HG03575 (cell line): ENCODE data around the gene SLAIN2.

Experiments used
- ATAC-seq: cut with Tn5 transposase; IDR thresholded peaks from one replicate; pipeline ENCODE4 v1.9.1; 2021; ENCODE audit not compliant: unreplicated experiment, insufficient number of reproducible peaks, low FRiP score; ENCODE audit errors: extremely low read depth

Gene SLAIN2

DNA sequence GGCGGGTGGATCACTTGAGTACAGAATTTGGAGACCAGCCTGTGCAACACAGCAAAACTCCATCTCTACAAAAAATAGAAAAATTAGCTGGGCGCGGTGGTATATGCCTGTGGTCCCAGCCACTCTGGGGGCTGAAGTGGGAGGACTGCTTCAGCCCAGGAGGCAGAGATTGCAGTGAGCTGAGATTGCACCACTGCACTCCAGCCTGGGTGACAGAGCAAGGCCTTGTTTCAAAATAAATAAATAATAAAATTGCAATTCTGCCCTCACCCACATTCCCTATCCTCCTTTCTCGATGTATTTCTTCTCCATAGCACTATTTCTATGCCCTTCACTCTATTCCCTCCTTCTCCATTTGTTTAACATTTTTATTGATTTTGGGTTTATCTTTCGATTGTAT is 8.7 kb upstream of the SLAIN2 start:
- no peak for ATAC-seq

DNA sequence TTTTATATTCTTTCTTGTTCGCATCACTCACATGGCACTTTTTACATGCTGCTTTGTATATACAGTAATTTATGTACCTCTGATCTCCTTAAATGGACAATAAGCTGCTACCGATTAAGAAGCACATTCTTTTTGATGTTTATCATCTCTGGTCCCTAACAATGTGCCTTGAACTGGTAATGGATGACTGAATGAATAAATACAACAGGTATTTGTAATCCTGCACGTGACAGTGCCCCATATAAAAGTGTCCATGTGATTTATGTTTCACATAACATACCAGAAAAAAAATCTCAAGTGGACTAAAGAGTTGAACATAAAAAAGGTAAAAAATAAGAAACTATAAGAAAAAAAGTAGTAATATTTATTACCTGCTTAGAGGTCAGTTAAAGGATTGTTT is 7.7 kb upstream of the SLAIN2 start:
- no peak for ATAC-seq

DNA sequence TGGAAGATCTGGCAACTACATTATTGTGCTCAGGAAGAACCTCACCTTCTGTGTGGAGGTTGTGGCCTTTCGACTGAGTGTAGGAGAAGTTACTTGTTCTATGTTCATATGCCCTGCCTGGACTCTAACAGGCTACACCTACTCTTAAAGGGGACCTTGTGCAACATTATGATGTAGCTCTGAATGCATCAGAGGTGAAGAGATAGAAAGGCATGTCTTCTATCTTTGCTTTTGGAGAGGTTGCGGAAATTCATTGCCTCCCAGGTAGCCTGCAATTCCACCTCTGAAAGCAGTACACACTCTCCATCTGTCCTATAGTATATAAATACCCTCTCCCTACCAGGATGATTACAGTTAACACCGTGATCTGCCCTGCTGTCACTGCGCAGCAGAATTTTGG is 7.1 kb upstream of the SLAIN2 start:
- no peak for ATAC-seq

DNA sequence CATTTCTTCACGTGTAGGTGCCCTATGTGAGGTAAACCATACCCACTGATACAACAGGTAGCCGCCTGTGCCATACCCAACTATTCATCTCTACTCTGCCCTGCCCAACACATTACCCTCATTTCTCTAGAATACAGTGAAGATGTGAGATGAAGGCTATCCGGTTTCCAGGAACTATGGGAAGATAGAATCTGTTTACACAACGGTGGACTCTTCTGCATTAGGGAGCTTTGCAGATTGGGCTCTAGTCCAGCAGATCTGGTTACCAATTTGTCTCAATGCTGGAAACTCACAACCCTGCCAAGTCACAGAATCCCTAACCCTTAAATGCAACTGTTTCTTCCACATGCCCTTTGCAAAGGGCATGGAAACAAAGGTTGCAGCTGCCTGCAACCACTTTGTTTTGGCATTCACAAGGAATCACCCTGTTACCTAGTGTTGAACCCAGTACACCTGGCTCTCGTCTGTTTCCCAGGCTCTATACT is 6.4 kb upstream of the SLAIN2 start:
- ATAC-seq, result no peak

DNA sequence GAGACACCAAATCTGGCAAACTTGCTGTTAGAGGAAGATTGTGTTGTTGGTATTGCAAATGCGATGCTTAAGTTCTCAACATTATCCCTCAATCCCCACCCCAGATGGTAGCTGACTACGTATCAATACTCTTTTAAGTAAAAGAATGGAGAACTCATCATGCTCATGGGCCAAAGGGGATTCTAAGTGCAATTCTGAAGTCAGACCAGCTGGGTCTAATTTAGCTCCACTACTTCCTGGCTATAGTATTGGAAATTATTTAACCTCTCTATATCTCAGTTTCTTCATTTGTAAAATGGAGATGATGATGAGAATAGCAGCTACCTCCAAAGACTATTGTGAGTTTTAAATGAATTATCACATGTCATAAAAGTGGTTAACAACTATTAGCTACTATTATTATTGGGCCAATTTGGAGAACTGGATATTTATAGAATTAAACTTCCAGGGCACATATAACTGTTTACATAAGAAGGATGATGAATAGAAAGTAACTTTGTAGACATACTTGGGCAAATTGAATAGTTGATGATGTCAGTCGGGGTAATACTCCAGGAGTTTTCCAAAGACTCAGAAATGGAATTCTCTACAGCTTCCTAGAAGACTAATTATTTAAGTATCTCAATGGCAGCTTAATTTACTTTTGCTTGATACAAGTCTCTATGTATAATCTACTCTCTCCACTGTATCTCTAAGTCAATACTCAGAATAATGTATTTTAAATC is 5.0 kb upstream of the SLAIN2 start:
- ATAC-seq, result no peak

DNA sequence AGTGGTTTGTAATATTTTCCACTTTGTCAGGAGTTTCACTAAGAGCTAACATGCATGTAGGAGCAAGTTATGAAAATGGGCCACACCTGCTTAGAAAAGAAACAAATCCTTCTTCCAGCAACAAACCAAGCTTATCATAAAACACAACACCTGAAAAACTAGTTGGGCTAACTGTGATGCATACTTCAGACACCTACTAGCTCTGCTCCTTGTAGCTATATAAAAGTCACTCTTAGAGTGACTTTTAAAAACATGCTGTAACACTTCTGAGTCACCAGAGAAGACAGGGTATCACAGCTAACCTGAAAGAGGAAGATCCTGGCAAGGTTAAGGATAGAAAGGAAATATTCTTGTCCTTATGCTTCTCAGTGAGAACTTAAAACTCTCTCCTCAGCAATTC is 3.6 kb upstream of the SLAIN2 start:
- no peak for ATAC-seq

DNA sequence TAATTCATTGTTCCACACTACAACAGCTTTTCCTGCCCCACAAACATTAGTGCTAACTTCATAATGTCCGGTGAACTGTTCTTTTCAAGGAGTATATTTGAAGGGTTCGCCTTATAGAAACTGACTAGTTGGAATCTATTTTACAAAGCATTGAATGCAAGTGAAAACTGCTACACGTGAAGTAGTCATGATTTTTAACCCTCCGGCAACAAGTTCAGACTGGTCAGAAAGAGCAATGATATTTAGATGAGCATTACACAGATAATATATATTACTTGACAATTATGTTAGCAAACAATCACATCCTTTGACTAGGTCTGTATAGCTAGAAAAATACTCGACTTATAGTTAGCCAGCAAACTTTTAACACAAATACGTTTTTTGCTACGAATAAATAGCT is 1.7 kb upstream of the SLAIN2 start:
- ATAC-seq, result no peak

DNA sequence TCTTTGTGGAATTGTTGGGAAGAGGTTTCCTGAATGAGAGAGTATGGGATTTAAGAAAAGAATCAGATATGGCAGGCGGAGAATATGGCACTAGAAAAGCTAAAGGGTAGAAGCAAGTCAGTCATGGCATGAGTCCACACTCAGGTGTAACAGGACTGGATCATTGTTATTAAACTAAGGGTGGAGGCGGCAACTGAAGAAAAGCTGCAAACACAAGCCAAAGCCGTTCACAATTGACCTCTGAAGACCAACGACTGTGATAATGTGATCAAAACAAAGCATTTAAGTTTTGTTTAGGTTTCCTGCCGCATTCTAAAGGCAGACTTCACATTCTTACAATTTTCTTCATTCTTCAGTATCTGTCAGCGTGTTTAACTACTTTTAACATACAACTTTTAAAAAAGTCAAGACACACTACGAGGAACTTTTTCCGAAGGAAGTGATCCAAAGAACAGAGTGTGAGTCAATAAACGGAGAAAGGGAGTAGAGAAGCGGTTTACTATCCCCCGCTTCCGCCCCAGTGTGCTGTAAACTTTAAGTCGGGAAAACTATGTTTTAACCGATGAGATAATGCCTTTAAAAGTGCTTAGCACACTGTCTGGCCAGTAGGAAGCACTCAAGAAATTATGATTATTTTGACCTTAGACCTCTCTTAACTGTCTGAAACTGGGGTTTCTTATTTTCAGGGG is 909 bp upstream of the SLAIN2 start:
- no peak for ATAC-seq

DNA sequence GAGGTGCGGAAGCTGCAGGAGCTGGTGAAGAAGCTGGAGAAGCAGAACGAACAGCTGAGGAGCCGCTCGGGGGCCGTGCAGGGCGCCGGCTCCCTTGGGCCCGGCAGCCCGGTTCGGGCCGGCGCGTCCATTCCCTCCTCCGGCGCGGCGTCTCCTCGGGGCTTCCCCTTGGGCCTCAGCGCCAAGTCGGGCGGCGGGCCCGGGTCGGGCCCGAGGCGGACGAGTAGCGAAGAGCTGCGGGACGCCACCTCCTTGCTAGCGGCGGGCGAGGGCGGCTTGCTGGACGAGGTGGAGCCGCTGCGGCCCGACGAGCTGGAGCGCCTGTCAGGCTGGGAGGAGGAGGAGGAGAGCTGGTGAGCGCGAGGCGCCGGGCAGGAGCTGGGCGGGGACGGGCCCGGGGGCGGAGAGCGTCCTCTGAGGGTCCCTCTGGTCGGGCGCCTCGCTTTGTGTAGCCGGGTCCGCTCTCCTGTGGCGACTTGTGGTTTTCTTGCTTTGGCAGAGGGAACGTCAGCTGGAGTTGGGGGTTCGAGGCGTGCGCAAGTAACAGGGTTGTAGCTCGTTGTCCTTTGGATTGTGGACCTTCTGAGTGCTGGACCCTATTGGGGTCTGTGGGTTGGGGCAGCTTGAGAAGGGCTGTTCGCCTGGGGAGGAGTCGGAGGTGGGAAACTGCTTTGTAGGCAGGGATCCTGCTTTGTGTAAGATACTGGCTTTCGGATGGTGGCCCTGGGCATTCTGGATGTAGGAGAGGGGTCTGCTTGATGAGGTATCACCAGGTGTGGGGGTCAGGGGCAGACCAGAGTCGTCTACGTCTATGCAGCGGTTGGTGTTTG is 662 bp downstream of the SLAIN2 start:
- no peak for ATAC-seq

DNA sequence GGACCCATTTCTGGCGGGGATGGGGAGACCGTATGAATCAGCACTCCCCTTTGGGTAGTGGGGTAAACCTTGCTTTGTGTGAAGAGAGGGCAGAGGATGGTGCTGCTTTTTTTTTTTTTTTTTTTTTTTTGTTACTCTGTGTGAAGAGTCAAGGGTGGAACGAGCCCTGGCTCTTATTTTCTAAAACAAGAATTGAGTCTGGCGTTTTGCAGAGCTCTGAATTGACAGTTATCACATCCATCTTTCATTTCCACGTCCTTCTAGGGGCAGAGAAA is 1.2 kb downstream of the SLAIN2 start:
- ATAC-seq, result no peak

DNA sequence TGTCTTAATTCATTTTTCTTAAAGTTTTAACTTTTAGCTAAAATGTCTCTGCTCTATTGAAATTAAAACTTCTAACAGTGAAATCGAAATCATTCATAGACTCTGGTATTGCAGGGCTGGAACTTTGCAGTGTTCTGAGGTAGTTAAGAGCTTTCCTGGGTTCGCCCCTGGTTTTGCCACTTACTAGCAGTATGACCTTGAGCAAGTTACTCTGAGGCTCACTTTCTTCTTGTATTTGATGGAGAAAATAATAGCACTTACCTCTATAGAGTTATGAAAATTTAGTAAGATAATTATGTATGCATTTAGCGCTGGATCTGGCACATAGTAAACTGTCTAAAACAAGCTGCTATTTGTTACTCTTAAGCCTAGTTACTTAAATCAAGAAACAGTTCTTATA is 1.7 kb downstream of the SLAIN2 start:
- no peak for ATAC-seq

DNA sequence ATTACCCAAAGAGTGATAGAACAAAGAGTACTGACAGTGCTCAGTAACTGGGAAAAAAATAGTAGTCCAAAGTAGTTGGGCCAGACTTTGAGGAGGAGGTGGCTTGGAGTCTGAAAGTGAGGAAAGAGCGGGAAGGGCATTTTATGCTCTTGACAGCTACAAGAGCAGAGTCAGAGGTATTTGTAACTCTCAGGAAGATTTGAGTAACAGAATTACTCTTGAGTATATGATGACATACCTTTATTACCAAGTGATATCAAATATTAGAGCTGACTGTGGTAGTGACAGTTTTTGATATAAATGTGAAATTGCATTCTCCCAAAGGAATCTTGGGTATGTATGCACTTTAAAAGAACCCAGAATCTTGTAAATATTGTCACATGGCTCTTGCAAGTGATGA is 2.2 kb downstream of the SLAIN2 start:
- ATAC-seq, result no peak

DNA sequence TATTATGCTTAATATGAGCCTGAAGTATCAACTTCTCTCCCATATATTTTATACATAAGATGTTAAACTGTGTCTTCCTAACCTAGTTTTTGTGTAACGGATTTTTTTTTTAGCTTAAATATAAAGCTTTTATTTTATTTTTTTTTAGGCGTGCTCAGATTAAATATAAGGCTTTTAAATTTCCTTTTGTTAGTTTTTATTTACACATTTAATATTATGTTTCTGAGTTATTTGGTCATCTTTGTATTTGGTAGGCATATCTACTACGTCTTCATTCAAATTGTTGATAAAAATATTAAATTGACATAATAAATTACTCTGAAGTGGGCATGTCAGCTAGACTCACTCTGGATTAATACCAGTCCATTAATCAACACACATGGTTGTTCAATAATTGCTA is 4.2 kb downstream of the SLAIN2 start:
- ATAC-seq, result no peak

DNA sequence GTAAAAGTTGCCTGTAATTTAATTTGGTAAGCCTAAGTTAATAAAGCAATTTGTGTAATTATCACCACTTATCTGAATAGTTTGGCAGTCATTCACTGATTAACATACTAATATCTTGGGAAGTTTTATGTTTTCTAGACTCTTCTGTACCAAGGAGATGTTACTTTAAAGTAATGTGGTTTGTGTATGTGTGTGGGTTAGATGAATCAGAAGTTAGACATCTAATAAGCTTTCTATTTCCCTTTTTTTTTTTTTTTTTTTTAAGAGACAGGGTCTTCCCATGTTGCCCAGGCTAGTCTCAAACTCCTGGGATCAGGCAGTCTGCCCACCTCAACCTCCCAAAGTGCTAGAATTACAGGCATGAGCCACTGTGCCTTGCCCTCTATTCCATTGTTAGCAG is 5.3 kb downstream of the SLAIN2 start:
- no peak for ATAC-seq

DNA sequence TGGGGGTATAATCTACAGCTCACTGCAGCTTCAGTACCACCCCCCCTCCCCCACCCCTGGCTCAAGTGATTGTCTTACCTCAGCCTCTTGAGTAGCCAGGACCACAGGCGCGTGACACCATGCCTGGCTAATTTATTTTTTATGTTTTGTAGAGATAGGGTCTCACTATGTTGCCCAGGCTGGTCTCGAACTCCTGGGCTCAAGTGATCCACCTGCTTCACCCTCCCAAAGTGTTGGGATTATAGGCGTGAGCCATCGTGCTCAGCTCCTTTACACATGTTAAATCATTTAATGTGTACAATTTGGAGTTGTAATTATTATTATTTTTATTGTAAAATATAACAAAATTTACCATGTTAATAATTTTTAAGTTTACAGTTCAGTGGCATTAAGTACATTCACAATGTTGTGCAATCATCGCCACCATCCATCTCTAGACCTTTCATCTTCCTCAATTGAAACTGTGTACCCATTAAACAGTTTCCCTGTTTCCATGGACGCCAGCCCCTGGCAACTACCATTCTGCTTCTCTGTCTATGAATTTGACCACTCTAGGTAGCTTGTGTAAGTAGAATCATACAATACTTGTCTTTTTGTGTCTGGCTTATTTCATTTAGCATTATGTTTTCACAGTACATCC is 6.1 kb downstream of the SLAIN2 start:
- ATAC-seq, result no peak

DNA sequence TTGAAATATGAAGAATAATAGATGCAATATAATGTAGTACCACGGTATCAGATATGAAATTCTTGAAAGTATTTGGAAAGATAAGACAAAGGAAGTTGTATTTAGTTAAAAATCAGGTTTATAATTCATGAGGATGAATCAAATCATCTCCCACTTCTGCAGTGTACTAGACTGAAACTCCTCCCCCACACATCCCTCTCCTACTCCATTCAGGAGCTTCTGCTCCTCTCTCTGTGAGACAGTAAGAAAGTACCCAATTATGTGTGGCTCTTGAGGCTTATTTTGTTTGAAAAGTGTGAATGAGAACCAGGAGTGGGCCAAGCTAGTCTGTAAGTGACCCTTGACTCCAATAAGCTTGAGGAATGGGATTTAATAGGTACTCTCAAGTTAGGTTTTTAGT is 9.5 kb downstream of the SLAIN2 start:
- no peak for ATAC-seq

DNA sequence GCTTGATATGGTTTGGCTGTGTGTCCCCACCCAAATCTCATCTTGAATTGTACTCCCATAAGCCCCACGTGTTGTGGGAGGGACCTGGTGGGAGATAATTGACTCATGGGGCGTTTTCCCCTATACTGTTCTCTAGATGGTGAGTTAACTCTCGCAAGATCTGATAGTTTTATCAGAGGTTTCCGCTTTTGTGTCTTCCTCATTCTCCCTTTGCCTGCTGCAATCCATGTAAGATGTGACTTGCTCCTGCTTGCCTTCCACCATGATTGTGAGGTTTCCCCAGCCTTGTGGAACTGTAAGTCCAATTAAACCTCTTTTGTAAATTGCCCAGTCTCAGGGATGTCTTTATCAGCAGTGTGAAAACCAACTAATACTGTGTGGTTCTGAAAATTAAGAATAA is 11.5 kb downstream of the SLAIN2 start:
- ATAC-seq, result no peak

DNA sequence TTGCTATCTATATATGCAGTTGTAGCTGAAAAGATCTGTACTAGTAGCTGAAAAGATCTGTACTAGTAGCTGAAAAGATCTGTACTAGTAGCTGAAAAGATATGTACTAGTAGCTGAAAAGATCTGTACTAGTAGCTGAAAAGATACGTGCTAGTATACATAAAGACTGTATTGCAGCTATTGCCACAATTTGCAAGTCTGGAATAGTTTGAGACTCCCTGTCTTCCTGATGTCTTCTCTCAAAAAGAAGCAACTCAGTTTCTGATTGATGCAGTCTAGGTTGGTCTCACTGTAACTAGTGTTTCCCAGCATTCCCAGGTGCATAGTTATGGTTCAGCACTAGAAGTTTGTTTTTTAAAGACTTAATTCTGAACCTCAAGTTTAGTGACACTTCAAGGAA is 15.0 kb downstream of the SLAIN2 start:
- no peak for ATAC-seq

DNA sequence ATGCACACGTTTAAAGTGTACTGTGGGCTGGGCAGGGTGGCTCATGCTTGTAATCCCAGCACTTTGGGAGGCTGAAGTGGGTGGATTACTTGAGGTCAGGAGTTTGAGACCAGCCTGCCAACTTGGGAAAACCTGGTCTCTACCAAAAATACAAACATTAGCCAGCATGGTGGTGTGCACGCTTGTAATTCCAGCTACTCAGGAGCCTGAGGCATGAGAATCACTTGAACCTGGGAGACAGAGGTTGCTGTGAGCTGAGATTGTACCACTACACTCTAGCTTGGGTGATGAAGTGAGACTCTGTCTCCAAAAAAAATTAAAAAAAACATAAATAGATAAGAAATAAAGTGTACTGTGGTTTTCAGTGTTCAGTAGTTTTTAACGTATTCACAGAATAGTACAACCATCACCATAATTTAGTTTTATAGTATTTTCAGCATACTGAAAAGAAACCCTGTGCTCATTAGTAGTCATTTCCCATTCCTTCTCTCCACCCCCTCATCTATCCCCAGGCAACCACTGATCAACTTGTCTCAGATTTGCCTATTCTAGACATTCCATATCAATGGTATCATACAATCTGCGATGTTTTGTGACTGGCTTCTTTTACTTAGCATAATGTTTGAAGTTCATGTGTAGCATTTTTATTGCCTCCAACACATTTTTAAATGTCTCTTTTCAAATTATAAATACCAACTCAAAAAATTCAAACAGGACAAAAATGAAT is 19.1 kb downstream of the SLAIN2 start:
- no peak for ATAC-seq
